Measurements from ENCODE around the gene SMARCA4. TPM values are rescaled to one million over a fixed set of nuclear protein-coding genes. Genes with fewer than 3 reads are reported as not detected.

SMARCA4 gene
- total and polyA plus RNA-seq, 7 experiments from 2014 or later = 11.8 to 126 (median 102) TPM

DNA sequence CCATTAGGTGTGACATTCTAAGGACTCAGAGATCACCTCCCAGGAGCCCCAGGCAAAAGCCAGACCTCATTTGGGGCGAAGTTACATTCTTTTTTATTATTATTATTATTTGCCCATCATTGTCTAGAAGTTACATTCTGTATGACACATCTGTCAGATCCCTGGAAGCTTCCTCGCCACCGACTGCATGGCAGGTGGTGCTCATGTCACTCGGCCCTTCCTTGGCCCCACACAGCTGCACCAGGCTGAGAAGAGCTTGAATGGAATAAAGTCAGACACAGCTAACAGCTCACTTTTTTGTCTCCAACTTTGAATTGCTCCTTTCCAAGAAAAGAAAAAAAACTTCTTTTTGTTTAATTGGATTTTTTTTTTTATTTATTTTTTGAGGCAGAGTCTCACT, 87.0 kb downstream of the SMARCA4 start:
- H3K36me3 Mint-ChIP-seq = peaks cover 0 to 22% (median 4%) of the 10 kb centered on the region in 5 donors
- ATAC-seq (no peak), DNase-seq (no peak)
- Histone ChIP-seq H3K4me3 (ENCODE audit: low read length) (no peak overlapping the region), H3K4me1 (ENCODE audit: control insufficient read depth in 2 of 2, insufficient read depth in 2 of 2, low read length in 2 of 2) (peaks cover 33 to 44% of the 10 kb centered on the region in 2 donors), H3K36me3 (ENCODE audit: control insufficient read depth in 2 of 3, insufficient read depth in 3 of 3, low read length in 3 of 3) (peaks cover 0 to 12% (median 0%) of the 10 kb centered on the region in 3 experiments), H3K27me3 (ENCODE audit: control insufficient read depth in 2 of 2, insufficient read depth in 2 of 2, low read length in 2 of 2) (no peaks in the 10 kb centered on the region), H3K27ac (ENCODE audit: low read depth, low read length) (peak overlapping the region; percentile 68), H3K9me3 (ENCODE audit: control insufficient read depth in 2 of 3, low read length in 3 of 3) (no peaks in the 10 kb centered on the region)
- H3K27me3 Mint-ChIP-seq = no peaks in the 10 kb centered on the region
- H3K4me1 Mint-ChIP-seq = peaks cover 21 to 57% (median 51%) of the 10 kb centered on the region in 7 donors
- CTCF ChIA-PET = interaction anchor here (1.8 kb wide), 1 partner anchor 12 kb away, joined by 7 read pairs; no protein-coding TSS in a partner anchor
- intact Hi-C loops (cut with micrococcal nuclease) = loop anchor here (2.0 kb wide), 1 partner anchor 43 kb away; no protein-coding TSS in a partner anchor
- no peaks in the 10 kb centered on the region for H3K9me3 Mint-ChIP-seq
- POLR2A ChIA-PET = interaction anchor here (0.7 to 0.8 kb wide), 2 partner anchors 17 to 47 kb away, joined by 3 to 4 read pairs; no protein-coding TSS in a partner anchor
- peak overlapping the region; percentile 55 to 98 (median 93) for H3K27ac Mint-ChIP-seq
- peak overlapping the region in 1 of 10 donors; percentile 34 for H3K4me3 Mint-ChIP-seq

DNA sequence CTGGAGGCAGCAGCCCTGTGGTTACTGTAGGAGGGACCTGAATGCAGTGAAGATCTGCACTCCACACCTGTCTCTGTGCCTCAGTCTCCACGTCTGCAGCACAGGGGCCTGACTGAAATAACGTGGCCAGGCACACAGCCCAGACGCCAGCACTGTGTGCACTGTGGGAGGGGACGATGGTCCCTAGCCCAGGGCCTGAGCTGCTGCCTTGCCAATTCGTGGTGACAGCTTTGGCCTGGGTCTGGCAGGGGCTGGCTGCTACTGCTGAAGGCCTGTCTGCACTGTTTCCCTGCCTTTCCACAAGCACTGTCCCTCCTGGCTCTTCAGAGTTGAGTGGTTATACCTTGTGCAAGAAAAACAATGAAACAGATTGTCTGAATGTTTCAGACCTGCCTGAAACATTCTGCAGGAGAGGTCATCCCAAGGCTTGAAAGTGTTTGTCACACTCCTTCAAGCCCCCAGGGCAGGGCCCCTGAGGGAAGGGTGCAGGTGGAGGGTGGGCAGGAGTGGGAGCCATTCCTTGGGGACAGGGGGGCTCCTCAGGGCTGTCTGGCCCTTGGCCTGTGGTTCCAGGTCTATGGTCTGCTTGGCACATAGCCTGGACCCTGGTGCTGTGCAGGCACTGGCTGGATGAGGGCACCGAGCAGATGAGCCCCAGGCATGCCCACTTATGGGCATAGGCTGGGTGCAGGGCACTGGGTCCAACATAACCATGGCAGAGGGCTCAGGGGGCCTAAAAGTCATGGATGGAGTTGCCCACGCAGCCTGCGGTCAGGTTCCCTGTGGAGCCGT, 89.7 kb downstream of the SMARCA4 start:
- H3K4me3 Mint-ChIP-seq = peak overlapping the region in 5 of 10 donors; percentile 49 to 85 (median 64)
- Histone ChIP-seq H3K27ac (ENCODE audit: low read depth, low read length) (peak overlapping the region; percentile 68), H3K9me3 (ENCODE audit: control insufficient read depth in 2 of 3, low read length in 3 of 3) (no peaks in the 10 kb centered on the region), H3K4me1 (ENCODE audit: control insufficient read depth in 2 of 2, insufficient read depth in 2 of 2, low read length in 2 of 2) (peaks cover 33 to 47% of the 10 kb centered on the region in 2 donors), H3K4me3 (ENCODE audit: low read length) (no peak overlapping the region), H3K36me3 (ENCODE audit: control insufficient read depth in 2 of 3, insufficient read depth in 3 of 3, low read length in 3 of 3) (peaks cover 0 to 5% (median 0%) of the 10 kb centered on the region in 3 experiments), H3K27me3 (ENCODE audit: control insufficient read depth in 2 of 2, insufficient read depth in 2 of 2, low read length in 2 of 2) (no peaks in the 10 kb centered on the region)
- no peak for ATAC-seq
- CTCF ChIA-PET = interaction anchor here (1.0 kb wide), 1 partner anchor 14 kb away, joined by 3 read pairs; no protein-coding TSS in a partner anchor
- no peak for DNase-seq
- H3K27ac Mint-ChIP-seq = peak overlapping the region in 8 of 9 donors; percentile 88 to 98 (median 95)
- peaks cover 0 to 11% (median 0%) of the 10 kb centered on the region in 5 donors for H3K36me3 Mint-ChIP-seq
- peaks cover 21 to 59% (median 51%) of the 10 kb centered on the region in 7 donors for H3K4me1 Mint-ChIP-seq
- intact Hi-C loops (cut with micrococcal nuclease) = no loop called here
- H3K9me3 Mint-ChIP-seq = no peaks in the 10 kb centered on the region
- POLR2A ChIA-PET = interaction anchor here (1.6 kb wide), 1 partner anchor 39 kb away, joined by 5 read pairs; the partner anchor contains the start of gene LDLR
- H3K27me3 Mint-ChIP-seq = no peaks in the 10 kb centered on the region

DNA sequence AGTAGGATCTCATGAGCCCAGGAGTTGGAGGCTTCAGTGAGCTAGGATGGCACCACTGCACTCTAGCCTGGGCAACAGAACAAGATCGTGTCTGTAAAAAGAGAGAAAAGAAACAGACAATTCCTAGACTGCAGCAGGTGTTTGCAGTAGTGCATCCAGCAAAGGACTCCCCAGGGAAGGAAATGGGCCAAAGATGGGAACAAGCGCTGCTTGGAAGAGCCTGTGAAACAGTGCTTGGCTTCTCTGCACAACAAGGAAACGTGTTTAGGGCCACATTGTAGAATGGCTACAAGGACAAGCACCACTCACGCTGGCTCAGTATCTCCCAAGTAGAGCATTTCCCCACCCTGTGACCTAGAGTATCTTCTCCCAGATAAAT, 93.0 kb downstream of the SMARCA4 start:
- Mint-ChIP-seq H3K27ac (peak overlapping the region in 3 of 9 donors; percentile 27 to 51 (median 27)), H3K27me3 (no peaks in the 10 kb centered on the region), H3K4me1 (peaks cover 12 to 44% (median 36%) of the 10 kb centered on the region in 7 donors), H3K4me3 (no peak overlapping the region), H3K9me3 (no peaks in the 10 kb centered on the region), H3K36me3 (peaks cover 0 to 12% (median 4%) of the 10 kb centered on the region in 5 donors)
- H3K9me3 ChIP-seq (ENCODE audit: control insufficient read depth in 2 of 3, low read length in 3 of 3) = no peaks in the 10 kb centered on the region
- ChIA-PET POLR2A (interaction anchor here (1.1 kb wide), 1 partner anchor 43 kb away, joined by 3 read pairs; no protein-coding TSS in a partner anchor), CTCF (no interaction called here)
- H3K4me1 ChIP-seq (ENCODE audit: control insufficient read depth in 2 of 2, insufficient read depth in 2 of 2, low read length in 2 of 2) = peaks cover 29 to 40% of the 10 kb centered on the region in 2 donors
- H3K27me3 ChIP-seq (ENCODE audit: control insufficient read depth in 2 of 2, insufficient read depth in 2 of 2, low read length in 2 of 2) = no peaks in the 10 kb centered on the region
- H3K4me3 ChIP-seq (ENCODE audit: low read length) = no peak overlapping the region
- ATAC-seq (no peak), DNase-seq (no peak)
- H3K27ac ChIP-seq (ENCODE audit: low read depth, low read length) = no peak overlapping the region
- peaks cover 0 to 18% (median 0%) of the 10 kb centered on the region in 3 experiments for H3K36me3 ChIP-seq (ENCODE audit: control insufficient read depth in 2 of 3, insufficient read depth in 3 of 3, low read length in 3 of 3)
- intact Hi-C loops (cut with micrococcal nuclease) = no loop called here

DNA sequence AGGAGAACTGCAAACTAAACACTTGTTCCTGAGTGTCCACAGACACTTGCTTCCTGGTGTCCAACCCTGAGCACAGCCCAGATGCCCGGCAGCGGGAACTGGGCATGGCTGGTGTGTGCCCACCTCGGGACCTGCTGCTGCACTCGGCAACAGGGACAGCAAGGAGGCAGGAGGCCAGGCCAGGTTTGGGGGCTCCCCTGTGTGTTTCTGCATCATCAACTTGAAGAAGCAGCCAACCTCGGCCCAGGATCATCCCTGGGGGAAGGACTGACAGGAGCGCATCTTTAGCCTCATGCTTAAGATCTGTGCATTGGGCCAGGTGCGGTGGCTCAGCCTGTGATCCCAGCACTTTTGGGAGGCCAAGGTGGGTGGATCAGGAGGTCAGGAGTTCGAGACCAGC, 93.4 kb downstream of the SMARCA4 start:
- H3K27me3 Mint-ChIP-seq = no peaks in the 10 kb centered on the region
- ATAC-seq (no peak), DNase-seq (no peak)
- Histone ChIP-seq H3K9me3 (ENCODE audit: control insufficient read depth in 2 of 3, low read length in 3 of 3) (no peaks in the 10 kb centered on the region), H3K4me3 (ENCODE audit: low read length) (no peak overlapping the region), H3K27ac (ENCODE audit: low read depth, low read length) (no peak overlapping the region), H3K36me3 (ENCODE audit: control insufficient read depth in 2 of 3, insufficient read depth in 3 of 3, low read length in 3 of 3) (peaks cover 0 to 18% (median 0%) of the 10 kb centered on the region in 3 experiments), H3K4me1 (ENCODE audit: control insufficient read depth in 2 of 2, insufficient read depth in 2 of 2, low read length in 2 of 2) (peaks cover 25 to 37% of the 10 kb centered on the region in 2 donors), H3K27me3 (ENCODE audit: control insufficient read depth in 2 of 2, insufficient read depth in 2 of 2, low read length in 2 of 2) (no peaks in the 10 kb centered on the region)
- ChIA-PET CTCF (no interaction called here), POLR2A (interaction anchor here (1.1 kb wide), 1 partner anchor 43 kb away, joined by 3 read pairs; no protein-coding TSS in a partner anchor)
- peak overlapping the region in 2 of 9 donors; percentile 27 to 65 for H3K27ac Mint-ChIP-seq
- H3K36me3 Mint-ChIP-seq = peaks cover 2 to 13% (median 4%) of the 10 kb centered on the region in 5 donors
- H3K4me3 Mint-ChIP-seq = no peak overlapping the region
- H3K9me3 Mint-ChIP-seq = no peaks in the 10 kb centered on the region
- intact Hi-C loops (cut with micrococcal nuclease) = no loop called here
- H3K4me1 Mint-ChIP-seq = peaks cover 8 to 40% (median 32%) of the 10 kb centered on the region in 7 donors

DNA sequence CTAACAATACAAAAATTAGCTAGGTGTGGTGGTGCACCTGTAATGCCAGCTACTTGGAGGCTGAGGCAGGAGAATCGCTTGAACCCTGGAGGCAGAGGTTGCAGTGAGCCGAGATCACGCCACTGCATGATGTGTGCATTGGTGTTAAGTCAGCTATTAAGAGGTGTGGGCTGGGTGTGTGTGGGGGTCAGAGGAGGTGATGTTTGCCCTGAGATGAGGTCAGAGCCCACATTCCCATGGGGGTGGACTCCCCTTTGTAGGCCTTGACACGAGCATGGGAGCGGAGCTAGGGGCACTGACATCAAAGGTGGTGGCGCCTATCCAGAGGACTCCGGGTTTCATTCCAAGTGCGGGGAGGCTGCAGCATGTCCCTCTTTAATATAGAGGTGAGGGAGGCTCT, 93.8 kb downstream of the SMARCA4 start:
- Histone ChIP-seq H3K36me3 (ENCODE audit: control insufficient read depth in 2 of 3, insufficient read depth in 3 of 3, low read length in 3 of 3) (peaks cover 0 to 20% (median 0%) of the 10 kb centered on the region in 3 experiments), H3K4me1 (ENCODE audit: control insufficient read depth in 2 of 2, insufficient read depth in 2 of 2, low read length in 2 of 2) (peaks cover 20 to 32% of the 10 kb centered on the region in 2 donors), H3K27ac (ENCODE audit: low read depth, low read length) (no peak overlapping the region), H3K9me3 (ENCODE audit: control insufficient read depth in 2 of 3, low read length in 3 of 3) (no peaks in the 10 kb centered on the region), H3K27me3 (ENCODE audit: control insufficient read depth in 2 of 2, insufficient read depth in 2 of 2, low read length in 2 of 2) (no peaks in the 10 kb centered on the region), H3K4me3 (ENCODE audit: low read length) (no peak overlapping the region)
- Mint-ChIP-seq H3K27ac (peak overlapping the region in 1 of 9 donors; percentile 65), H3K9me3 (no peaks in the 10 kb centered on the region), H3K4me3 (no peak overlapping the region), H3K4me1 (peaks cover 4 to 35% (median 28%) of the 10 kb centered on the region in 7 donors), H3K36me3 (peaks cover 4 to 15% (median 6%) of the 10 kb centered on the region in 5 donors), H3K27me3 (no peaks in the 10 kb centered on the region)
- ATAC-seq (no peak), DNase-seq (no peak)
- intact Hi-C loops (cut with micrococcal nuclease) = no loop called here
- POLR2A ChIA-PET = interaction anchor here (1.1 kb wide), 1 partner anchor 42 kb away, joined by 3 read pairs; no protein-coding TSS in a partner anchor
- CTCF ChIA-PET = no interaction called here

DNA sequence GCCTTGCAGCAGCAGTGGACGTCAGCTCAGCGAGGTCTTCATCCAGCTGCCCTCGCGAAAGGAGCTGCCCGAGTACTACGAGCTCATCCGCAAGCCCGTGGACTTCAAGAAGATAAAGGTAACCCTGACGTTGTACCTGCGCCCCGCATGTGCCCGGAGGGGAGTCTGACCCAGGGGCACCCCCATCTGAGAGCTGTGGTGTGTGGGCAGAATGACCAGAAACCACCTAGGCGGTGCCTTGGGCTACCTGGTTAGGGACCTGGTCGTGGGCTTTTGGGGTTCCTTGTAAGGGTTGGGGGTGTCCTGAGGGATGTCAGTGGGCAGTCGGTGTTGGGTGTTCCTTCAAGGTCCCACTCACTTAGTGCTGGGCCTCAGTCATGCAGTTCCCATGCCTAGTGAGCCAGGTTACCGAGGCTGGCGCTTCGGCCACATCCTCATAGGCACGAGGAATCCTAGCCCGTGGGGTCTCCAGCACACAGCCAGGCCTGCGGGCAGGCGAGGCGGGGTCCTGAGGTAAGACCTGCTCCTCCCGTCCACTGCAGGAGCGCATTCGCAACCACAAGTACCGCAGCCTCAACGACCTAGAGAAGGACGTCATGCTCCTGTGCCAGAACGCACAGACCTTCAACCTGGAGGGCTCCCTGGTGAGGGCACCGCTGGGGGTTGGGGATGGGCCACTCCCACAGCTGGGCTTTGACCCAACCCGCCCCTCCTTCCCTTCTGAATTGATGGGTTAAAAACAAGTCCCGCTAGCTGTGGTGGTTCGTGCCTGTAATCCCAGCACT, 97.6 kb downstream of the SMARCA4 start:
- Histone ChIP-seq H3K27me3 (ENCODE audit: control insufficient read depth in 2 of 2, insufficient read depth in 2 of 2, low read length in 2 of 2) (no peaks in the 10 kb centered on the region), H3K27ac (ENCODE audit: low read depth, low read length) (no peak overlapping the region), H3K36me3 (ENCODE audit: control insufficient read depth in 2 of 3, insufficient read depth in 3 of 3, low read length in 3 of 3) (peaks cover 0 to 49% (median 0%) of the 10 kb centered on the region in 3 experiments), H3K4me3 (ENCODE audit: low read length) (no peak overlapping the region), H3K4me1 (ENCODE audit: control insufficient read depth in 2 of 2, insufficient read depth in 2 of 2, low read length in 2 of 2) (no peaks in the 10 kb centered on the region), H3K9me3 (ENCODE audit: control insufficient read depth in 2 of 3, low read length in 3 of 3) (no peaks in the 10 kb centered on the region)
- Mint-ChIP-seq H3K4me1 (peaks cover 0 to 5% (median 0%) of the 10 kb centered on the region in 7 donors), H3K9me3 (no peaks in the 10 kb centered on the region), H3K27me3 (no peaks in the 10 kb centered on the region), H3K36me3 (peaks cover 6 to 23% (median 7%) of the 10 kb centered on the region in 5 donors), H3K4me3 (no peak overlapping the region), H3K27ac (no peak overlapping the region)
- ATAC-seq = no peak
- DNase-seq = no peak
- ChIA-PET CTCF (no interaction called here), POLR2A (no interaction called here)
- intact Hi-C loops (cut with micrococcal nuclease) = no loop called here

Measured in naive thymus-derived CD4-positive, alpha-beta T cell (primary cell).